ENCODE results near the gene C1QL1. TPM values are rescaled to one million over a fixed set of nuclear protein-coding genes. Genes with fewer than 3 reads are reported as not detected.

Gene C1QL1
- polyA plus RNA-seq, 1 experiment: 1.9 TPM

DNA sequence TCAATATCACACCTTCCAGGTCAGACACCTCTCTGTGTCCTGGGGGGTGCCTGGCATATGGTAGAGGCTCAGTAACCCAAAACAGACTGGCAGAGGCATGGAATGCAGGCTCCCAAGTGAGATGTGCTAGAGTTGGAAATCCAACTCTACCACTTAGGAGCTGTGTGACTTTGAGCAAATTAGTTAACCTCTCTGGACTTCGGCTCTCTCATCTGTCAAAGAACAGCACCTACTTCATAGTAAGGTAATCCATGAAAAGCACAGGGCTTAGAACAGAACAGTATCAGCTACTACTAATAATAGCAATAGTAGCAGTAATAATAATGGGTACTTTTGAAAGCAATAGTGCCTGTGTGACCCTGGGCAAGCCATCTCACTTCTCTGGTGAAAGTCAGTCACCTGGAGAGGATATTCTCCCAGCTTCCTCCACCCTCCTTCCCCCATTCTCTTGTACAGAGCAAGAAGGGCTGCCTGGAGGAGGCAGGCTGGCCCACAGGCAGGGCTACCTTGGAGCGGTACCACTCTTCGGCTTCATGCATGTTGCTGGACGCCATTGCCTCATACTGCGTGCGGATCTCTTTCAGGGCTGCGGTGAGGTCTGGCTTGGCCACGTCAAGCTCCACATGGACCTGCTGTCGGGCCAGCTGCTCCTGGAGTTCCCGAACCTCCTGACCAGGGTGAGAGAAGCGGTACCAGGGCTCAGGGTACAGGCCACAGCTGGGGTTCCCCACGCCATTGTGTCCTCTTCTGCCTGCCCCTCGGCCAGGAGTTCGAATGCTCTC is 55.1 kb downstream of the C1QL1 start:
- Histone ChIP-seq H3K4me3 (ENCODE audit: low read depth, low read length) (no peak overlapping the region), H3K9me3 (ENCODE audit: control insufficient read depth, insufficient read depth, low read length) (no peaks in the 10 kb centered on the region; the same call in 1 of the 2 replicates), H3K27ac (ENCODE audit: low read depth, low read length) (no peak overlapping the region), H3K27me3 (ENCODE audit: control insufficient read depth, insufficient read depth, low read length) (peaks cover 12% of the 10 kb centered on the region)
- DNase-seq (ENCODE audit: low read depth, low spot score): no peak
- ChIA-PET CTCF (interaction anchor here (0.7 to 1.4 kb wide), 3 partner anchors 108 to 222 kb away, joined by 3 to 6 read pairs (median 5); partner anchors contain the start of gene ACBD4), POLR2A (no interaction called here)
- TF ChIP-seq, protein P1, sequence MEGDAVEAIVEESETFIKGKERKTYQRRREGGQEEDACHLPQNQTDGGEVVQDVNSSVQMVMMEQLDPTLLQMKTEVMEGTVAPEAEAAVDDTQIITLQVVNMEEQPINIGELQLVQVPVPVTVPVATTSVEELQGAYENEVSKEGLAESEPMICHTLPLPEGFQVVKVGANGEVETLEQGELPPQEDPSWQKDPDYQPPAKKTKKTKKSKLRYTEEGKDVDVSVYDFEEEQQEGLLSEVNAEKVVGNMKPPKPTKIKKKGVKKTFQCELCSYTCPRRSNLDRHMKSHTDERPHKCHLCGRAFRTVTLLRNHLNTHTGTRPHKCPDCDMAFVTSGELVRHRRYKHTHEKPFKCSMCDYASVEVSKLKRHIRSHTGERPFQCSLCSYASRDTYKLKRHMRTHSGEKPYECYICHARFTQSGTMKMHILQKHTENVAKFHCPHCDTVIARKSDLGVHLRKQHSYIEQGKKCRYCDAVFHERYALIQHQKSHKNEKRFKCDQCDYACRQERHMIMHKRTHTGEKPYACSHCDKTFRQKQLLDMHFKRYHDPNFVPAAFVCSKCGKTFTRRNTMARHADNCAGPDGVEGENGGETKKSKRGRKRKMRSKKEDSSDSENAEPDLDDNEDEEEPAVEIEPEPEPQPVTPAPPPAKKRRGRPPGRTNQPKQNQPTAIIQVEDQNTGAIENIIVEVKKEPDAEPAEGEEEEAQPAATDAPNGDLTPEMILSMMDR (IDR thresholded peaks at IDR 0.05; ENCODE audit: low read depth, low read length): no peak

DNA sequence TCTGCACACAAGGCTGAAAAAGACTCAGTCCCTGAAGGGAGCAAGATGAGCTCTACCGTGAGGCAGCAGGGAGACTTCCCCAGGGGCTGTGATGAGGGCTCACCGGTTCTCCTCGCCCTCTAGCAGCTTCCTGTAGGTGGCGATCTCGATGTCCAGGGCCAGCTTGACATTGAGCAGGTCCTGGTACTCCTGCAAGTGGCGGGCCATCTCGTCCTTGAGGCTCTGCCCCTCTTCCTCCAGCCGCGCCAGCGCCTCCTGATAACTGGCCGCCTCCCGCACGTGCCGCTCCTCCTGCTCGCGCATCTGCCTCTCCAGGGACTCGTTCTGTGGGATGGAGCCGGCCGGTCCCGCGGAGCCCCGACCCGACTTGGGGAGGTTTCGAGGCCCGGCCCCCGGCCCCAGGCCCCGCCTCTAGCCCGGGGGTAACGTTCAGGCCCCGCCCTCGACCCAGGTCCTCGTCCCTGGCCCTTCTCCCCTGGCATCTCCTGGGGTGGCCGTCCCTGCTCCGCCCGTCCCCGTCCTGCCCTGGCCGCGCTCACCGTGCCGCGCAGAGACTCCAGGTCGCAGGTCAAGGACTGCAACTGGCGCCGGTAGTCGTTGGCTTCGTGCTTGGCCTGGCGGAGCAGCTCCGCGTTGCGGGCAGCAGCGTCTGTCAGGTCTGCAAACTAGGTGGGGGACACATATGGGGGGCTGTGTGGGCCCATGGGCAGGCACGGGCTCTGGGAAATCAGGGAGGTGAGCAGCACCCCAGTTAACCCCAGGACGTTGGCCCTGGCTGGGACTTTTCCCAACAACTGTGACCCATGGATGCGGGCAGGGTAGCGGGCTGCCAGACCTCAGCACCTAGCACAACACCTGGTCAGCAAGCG is 56.7 kb downstream of the C1QL1 start:
- peaks cover 12% of the 10 kb centered on the region for H3K27me3 ChIP-seq (ENCODE audit: control insufficient read depth, insufficient read depth, low read length)
- no peaks in the 10 kb centered on the region; the same call in 1 of the 2 replicates for H3K9me3 ChIP-seq (ENCODE audit: control insufficient read depth, insufficient read depth, low read length)
- DNase-seq (ENCODE audit: low read depth, low spot score): no peak
- no peak overlapping the region for H3K4me3 ChIP-seq (ENCODE audit: low read depth, low read length)
- TF ChIP-seq, protein P1 (IDR thresholded peaks at IDR 0.05; ENCODE audit: low read depth, low read length): peak; percentile 53
- H3K27ac ChIP-seq (ENCODE audit: low read depth, low read length): no peak overlapping the region
- CTCF ChIA-PET: interaction anchor here (0.5 to 3.6 kb wide), 4 partner anchors 10 to 163 kb away, joined by 3 to 24 read pairs (median 10); no protein-coding TSS in a partner anchor
- POLR2A ChIA-PET: interaction anchor here (0.5 to 2.5 kb wide), 2 partner anchors 12 to 231 kb away, joined by 5 to 9 read pairs; partner anchors contain the start of gene EFTUD2

DNA sequence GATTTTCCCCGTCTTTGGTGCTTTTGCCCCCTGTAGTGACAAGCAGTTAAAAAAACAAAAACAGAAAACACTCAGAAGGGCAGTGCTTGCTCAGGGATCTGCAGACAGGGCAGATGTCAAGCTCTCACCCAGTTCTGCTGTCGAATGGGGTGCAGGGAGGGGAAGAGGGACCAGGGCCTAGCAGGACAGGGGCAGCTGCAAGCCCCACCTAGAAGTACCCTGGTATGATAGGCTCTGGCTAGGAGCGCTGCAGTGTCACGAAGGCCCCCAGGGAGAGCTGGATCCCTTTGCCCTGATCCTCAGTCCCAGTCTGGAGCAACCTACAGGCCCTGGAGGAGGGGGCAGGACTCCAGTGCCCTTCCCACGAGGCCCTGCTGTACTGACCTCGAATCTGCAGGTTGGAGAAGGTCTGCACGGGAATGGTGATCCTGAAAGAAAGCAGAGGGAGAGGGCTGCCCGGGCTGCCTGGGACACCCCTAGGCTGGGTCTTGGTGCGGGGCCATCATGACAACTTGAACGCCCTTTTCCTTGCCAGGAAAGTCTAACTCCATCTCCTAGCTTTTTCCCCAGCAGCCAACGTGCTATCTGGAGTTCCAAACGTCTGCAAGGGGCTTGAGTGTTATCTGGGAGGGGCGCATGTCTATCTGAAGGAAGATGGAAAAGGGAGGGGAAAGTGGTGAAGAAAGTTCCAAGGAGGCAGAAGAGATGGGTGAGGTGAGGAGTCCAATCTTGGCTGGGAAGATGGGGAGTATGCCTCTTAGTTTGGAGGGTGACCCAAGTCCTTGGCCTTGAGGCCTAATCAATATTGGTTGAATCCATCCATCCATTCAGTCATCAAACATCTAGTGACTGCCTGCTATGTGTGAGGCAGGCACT is 57.6 kb downstream of the C1QL1 start:
- Histone ChIP-seq H3K4me3 (ENCODE audit: low read depth, low read length) (no peak overlapping the region), H3K27ac (ENCODE audit: low read depth, low read length) (no peak overlapping the region), H3K9me3 (ENCODE audit: control insufficient read depth, insufficient read depth, low read length) (no peaks in the 10 kb centered on the region; the same call in 1 of the 2 replicates), H3K27me3 (ENCODE audit: control insufficient read depth, insufficient read depth, low read length) (peaks cover 12% of the 10 kb centered on the region)
- TF ChIP-seq, protein P1 (IDR thresholded peaks at IDR 0.05; ENCODE audit: low read depth, low read length): no peak
- no peak for DNase-seq (ENCODE audit: low read depth, low spot score)
- POLR2A ChIA-PET: interaction anchor here (0.5 to 2.5 kb wide), 5 partner anchors 9 to 232 kb away, joined by 3 to 9 read pairs (median 4); partner anchors contain the start of gene EFTUD2
- CTCF ChIA-PET: interaction anchor here (0.8 to 3.6 kb wide), 8 partner anchors 8 to 225 kb away, joined by 3 to 24 read pairs (median 6); partner anchors contain the start of gene ACBD4

Small RNAs within 50 kb of the gene (small RNA-seq; reads per million reads assigned to genes)
- gene AC015936.2 (ENCODE audit: insufficient read length, low read depth) (not detected), gene MIR6783 (ENCODE audit: insufficient read length, low read depth) (1.3 reads per million)

Other genes with a start within 250 kb of the C1QL1 start
- 0.29 and 0.37 TPM in 2 replicates for gene ADAM11, start 209.3 kb downstream of the C1QL1 start, polyA plus RNA-seq (2011; rRNA removed)
- 20.6 and 22.1 TPM in 2 replicates for gene GJC1, start 138.0 kb downstream of the C1QL1 start, polyA plus RNA-seq (2011; rRNA removed)
- gene HIGD1B, start 120.4 kb downstream of the C1QL1 start, polyA plus RNA-seq (2011; rRNA removed): not detected in 2 replicates
- gene EFTUD2, start 68.9 kb downstream of the C1QL1 start, polyA plus RNA-seq (2011; rRNA removed): 123 and 147 TPM in 2 replicates
- 0.40 and 0.46 TPM in 2 replicates for gene GFAP, start 52.8 kb downstream of the C1QL1 start, polyA plus RNA-seq (2011; rRNA removed)
- 2.4 and 2.6 TPM in 2 replicates for gene KIF18B, start 20.5 kb downstream of the C1QL1 start, polyA plus RNA-seq (2011; rRNA removed)
- 21.8 and 29.1 TPM in 2 replicates for gene DCAKD, start 83.3 kb upstream of the C1QL1 start, polyA plus RNA-seq (2011; rRNA removed)
- 60.6 and 63.6 TPM in 2 replicates for gene NMT1, start 93.0 kb upstream of the C1QL1 start, polyA plus RNA-seq (2011; rRNA removed)
- gene PLCD3, start 164.2 kb upstream of the C1QL1 start, polyA plus RNA-seq (2011; rRNA removed): 28.2 and 42.3 TPM in 2 replicates
- 4.0 and 4.7 TPM in 2 replicates for gene ACBD4, start 167.4 kb upstream of the C1QL1 start, polyA plus RNA-seq (2011; rRNA removed)
- 12.4 and 13.2 TPM in 2 replicates for gene HEXIM1, start 180.2 kb upstream of the C1QL1 start, polyA plus RNA-seq (2011; rRNA removed)
- 4.2 and 4.5 TPM in 2 replicates for gene HEXIM2, start 193.6 kb upstream of the C1QL1 start, polyA plus RNA-seq (2011; rRNA removed)